ENCODE data around the gene TFR2.

- TF ChIP-seq CTCF (IDR thresholded peaks at IDR 0.05) (no peak), TCF7L2 (IDR thresholded peaks at IDR 0.05; ENCODE audit: low read depth, low read length) (no peak), POLR2AphosphoS5 (IDR thresholded peaks at IDR 0.05; ENCODE audit: low read depth, low read length) (no peak)
These were observed at the start of gene TFR2 for GRCh38 chr7:100641463-100641859.
